ENCODE results near the gene LMO7.
A peak's percentile ranks its signal among the peaks of the same experiment; 100 is the strongest.

Gene LMO7

DNA sequence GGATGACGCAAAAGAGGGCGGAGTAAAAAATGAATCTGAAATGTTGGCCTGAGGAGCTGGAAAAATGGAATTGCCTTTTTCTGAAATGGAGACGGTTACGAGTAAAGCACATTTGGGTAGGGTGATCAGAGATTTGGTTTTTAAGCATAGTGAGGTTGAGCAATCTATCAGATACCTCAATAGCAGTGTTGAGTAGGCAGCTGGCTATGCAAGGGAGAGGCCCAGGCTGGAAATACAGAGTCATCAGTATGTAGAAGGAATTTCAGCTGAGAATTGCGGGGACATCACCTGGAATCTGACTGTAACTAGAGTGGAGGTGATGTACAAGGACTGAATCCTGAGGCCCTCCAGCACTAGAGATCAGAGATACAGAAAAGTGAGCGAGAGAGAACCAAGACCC is 224.8 kb downstream of the LMO7 start:
- no peak for DNase-seq

GRCh38 chr13:75861786-75862185 is 225.7 kb downstream of the LMO7 start:
- no peak for DNase-seq

DNA sequence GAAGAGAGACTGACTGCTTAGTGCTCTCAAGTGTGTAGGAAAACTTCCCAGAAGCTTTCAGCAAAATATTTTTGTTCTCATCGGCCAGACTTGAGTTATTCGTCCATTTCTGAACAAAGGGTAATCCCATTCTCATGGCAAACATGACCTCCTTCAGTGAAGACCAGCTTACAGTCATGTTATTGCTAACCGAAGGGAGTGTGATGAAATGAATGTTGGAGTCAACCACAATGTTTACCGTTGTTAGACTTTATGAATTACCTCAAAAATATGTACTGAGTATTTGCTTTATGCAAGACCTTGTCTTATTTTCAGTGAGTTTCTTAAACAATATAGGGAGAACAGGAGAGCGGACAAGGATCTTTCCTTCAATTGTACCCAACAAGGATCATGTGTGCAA is 228.6 kb downstream of the LMO7 start:
- DNase-seq = no peak

GRCh38 chr13:75867379-75868117 is 231.4 kb downstream of the LMO7 start:
- no peak for DNase-seq

GRCh38 chr13:75869981-75870380 is 233.9 kb downstream of the LMO7 start:
- DNase-seq = no peak

DNA sequence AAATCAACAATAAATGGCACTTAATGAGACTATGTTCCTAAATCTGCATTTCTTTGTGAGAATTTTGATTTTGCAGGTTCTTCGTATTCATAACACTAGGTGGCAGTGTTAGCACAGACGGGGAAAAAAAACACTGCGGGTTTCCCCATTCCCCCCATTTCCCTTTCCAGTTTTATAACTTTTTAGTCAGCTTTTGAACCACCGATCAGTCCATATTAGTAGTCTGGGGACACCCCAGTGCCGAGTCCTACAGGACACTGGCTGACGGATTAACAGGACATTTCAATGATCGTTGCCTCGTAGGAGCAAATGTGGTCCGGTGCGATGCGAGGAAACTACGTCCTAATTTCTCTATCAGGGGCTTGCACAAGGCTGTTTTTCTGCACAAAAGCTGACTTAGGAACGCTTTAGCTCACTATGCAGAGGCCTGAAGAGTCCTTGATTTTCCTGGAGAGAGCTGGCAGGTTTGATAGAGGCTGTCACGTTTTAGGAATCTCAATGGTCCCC is 234.3 kb downstream of the LMO7 start:
- no peak for DNase-seq

- DNase-seq = no peak
Observed at GRCh38 chr13:75871059-75871458, 234.9 kb downstream of the LMO7 start.

- DNase-seq = no peak
Observed at GRCh38 chr13:75872980-75873379, 236.8 kb downstream of the LMO7 start.

- no peak for DNase-seq
Observed at GRCh38 chr13:75873494-75873893, 237.4 kb downstream of the LMO7 start.

GRCh38 chr13:75875450-75875849 is 239.3 kb downstream of the LMO7 start:
- no peak for DNase-seq

GRCh38 chr13:75876142-75877050 is 240.3 kb downstream of the LMO7 start:
- DNase-seq = peak; percentile 0 to 17 (median 2)

DNA sequence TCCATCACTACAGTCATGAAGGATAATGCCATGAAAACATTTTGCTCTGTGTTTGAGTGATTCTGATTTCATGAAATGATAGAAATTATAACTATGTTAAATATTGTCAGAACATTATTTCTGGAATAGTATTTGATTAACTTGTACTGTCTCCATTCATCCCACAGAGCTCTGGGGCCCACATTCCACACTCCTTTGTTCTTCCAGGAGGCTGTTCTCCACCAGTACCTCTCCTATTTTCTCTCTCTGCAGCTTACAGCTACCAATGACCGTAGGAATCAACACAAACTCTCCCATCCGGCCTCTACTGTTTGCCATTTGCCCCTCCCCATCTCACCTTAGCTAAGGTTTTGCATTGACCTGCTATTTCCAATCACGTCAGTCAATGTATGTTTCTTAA is 240.9 kb downstream of the LMO7 start:
- no peak for DNase-seq

GRCh38 chr13:75879656-75880055 is 243.5 kb downstream of the LMO7 start:
- no peak for DNase-seq

DNA sequence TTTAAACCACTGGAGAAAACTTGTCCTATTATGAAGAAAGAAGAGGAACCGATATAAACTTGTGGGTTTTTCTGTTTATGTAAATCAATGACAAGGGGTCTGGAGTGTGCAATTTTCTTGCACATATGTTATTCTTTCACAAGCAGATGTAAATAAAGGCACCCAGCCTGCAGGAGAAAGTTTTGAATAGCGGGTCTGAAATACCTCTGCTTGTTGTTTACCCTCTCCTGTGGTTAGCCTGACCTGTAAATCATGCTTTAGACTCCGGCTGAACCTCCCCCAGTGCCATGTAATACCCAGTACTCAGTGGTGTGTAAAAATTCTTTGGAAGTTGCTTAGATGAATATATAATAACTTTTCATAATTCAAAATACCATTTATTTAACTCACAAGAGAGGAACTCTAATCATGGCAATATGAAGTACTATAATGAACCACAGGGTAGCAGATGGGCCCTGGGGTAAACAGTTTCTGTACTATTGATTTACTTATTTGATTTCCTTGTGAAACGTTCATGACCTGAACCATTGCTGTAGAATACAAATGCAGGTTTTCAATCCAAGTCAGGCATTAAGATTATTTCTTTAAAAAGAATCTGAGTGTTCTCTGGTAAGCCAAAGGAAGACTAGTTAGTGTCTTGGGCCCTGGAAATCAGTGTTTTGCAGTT is 245.1 kb downstream of the LMO7 start:
- DNase-seq = no peak

DNA sequence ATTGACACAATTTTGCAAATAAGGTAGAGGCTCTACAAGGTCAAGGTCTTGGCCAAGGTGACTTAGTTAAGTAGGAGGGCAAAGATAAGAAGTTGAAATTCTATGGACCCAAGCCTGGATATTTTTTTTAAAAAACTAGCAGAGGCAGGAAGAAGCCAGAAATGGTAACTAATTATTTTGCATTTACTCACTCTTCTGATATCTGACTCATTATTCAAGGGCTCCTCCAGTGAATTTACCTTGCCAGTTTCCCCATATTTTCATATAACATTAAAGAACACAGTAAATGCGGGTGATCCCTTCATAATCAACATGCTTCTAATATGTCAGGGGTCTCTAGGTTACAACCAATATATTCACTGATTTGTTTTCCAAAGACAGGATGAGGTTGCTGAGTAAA is 246.1 kb downstream of the LMO7 start:
- DNase-seq = no peak

DNA sequence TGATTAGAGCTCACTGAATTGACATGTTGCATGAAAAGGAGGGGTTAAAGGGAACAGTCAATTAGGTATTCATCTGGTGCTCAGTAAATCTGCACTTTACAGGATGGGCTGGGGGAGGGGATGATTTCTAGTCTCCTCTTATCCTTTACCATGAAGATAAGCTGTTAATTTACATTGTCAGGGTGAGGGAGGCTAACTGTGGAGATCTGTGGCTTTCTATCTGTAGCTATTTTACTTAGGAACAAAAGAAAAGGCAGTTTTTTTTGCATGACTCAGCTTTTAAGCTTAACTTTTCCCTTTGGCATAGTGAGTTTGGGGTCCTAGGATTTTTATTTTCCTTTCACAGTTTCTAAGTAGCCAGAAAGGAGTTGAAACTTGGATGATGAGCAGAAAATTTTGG is 253.3 kb downstream of the LMO7 start:
- no peak for DNase-seq

GRCh38 chr13:75895168-75895567 is 259.0 kb downstream of the LMO7 start:
- no peak for DNase-seq

- no peak for DNase-seq
Observed at GRCh38 chr13:75896271-75896670, 260.1 kb downstream of the LMO7 start.

- no peak for DNase-seq
Observed at GRCh38 chr13:75897386-75897785, 261.3 kb downstream of the LMO7 start.

- no peak for DNase-seq
Observed at GRCh38 chr13:75901501-75901900, 265.4 kb downstream of the LMO7 start.

DNA sequence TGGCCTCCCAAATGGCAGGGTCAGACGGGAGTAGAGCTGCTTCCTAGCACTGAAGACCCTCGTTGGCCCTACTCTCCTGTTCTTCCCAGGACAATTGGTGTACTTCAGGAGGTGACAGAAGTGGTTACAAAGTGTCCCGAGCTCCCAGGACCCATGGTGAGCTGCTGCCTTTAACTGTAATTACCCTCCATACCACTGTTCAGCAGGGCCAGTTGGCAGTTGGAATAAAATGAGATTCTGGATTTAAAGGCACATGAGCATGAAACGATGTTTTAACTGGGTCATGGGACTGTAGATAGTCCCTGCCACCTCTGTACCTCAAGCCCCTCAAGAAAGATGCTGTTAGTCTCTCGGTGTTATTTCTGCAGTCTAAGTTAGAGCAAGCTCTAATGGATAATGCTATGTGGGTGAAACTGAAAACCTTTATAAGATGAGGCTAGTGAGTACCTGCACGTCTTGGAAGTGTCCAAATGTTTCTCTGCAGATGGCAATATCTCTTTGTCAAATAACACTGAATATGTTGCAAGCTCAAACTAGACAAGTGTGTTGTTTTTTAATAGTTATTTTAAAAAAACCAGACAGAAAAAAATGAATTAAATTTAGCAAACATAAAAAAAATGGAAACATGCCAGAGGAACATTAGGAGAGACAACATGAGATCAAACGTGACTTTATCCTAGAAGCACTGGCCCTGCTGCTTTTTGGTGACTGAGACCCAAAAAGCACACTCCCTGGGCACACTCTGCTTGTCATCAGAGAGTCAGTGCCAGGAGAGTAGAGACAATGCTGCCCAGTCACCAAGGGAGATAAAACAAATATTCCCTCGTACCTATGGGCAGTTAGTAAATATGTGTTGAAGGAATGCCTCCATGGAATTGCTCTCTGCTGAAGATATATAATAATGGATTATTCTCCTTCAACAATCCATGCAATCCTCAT is 266.3 kb downstream of the LMO7 start:
- DNase-seq = no peak

DNA sequence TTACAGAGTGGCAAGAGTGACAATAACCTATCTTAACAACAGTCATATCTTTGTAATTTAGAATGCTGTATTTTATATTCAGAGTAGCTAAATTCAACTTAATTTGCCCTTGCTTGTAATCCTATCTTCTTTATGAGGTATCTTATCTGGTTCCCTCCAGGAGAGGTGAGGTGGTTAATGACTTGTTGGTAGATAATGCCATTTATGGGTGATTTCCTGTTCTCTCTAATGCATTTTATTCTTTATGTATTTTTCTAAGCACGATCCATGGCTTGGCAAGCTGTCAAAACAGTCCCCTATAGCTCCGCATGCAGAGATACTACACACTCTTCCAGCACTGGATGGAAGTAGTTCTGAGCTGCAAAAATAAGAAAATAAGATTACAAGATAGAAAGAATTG is 267.9 kb downstream of the LMO7 start:
- DNase-seq = no peak
